Keratinocyte (primary cell): ENCODE data around the gene MPND. TPM values are rescaled to one million over a fixed set of nuclear protein-coding genes. Genes with fewer than 3 reads are reported as not detected.

ENCODE experiments used
- DNase-seq: peaks from one replicate; pipeline ENCODE4 v3.0.0-alpha.2; 2011; ENCODE audit warnings: low read depth, missing footprints, low spot score
- FAIRE-seq: peaks from 2 replicates; lab custom pipeline; 2011; peaks lifted over from hg19 to GRCh38; lab: Jason Lieb, UNC
- H2AFZ ChIP-seq: 2 replicates; pipeline ENCODE4 v1.6.0; 2012; ENCODE audit warnings: low read length, control low read depth, inconsistent platforms; ENCODE audit not compliant: control insufficient read depth
- H3K27ac ChIP-seq: 2 replicates; pipeline ENCODE4 v1.5.1; 2011; ENCODE audit warnings: low read length; ENCODE audit not compliant: control insufficient read depth, insufficient read depth
- H3K27me3 ChIP-seq: 3 replicates; pipeline ENCODE4 v1.6.0; 2011; ENCODE audit warnings: low read length; ENCODE audit not compliant: control insufficient read depth, insufficient read depth; ENCODE audit errors: extremely low read depth
- H3K36me3 ChIP-seq, 2 experiments: 2 replicates in 1 of 2; 3 replicates in 1 of 2; pipeline ENCODE4 v1.5.1; 2011; ENCODE audit warnings: low read length in 2 of 2, mild to moderate bottlenecking in 1 of 2; ENCODE audit not compliant: control insufficient read depth in 2 of 2, insufficient read depth in 2 of 2; ENCODE audit errors: extremely low read depth in 1 of 2
- H3K4me1 ChIP-seq: 3 replicates; pipeline ENCODE4 v1.5.1; 2011; ENCODE audit warnings: low read length; ENCODE audit not compliant: control insufficient read depth, insufficient read depth; ENCODE audit errors: extremely low read depth
- H3K4me2 ChIP-seq: 3 replicates; pipeline ENCODE4 v1.6.0; 2011; ENCODE audit warnings: low read depth, low read length; ENCODE audit not compliant: control insufficient read depth, insufficient read depth; ENCODE audit errors: extremely low read depth
- H3K4me3 ChIP-seq, 3 experiments: fragments of 200-600 bp in 1 of 3; sonication (generic) in 1 of 3; 2 replicates in 2 of 3; 3 replicates in 1 of 3; pipeline ENCODE4 v1.5.1; 2011 to 2016; ENCODE audit warnings: low read length in 3 of 3, mild to moderate bottlenecking in 3 of 3, control low read depth in 2 of 3, inconsistent platforms in 1 of 3, low read depth in 1 of 3, mixed read lengths in 1 of 3, mixed run types in 1 of 3, moderate library complexity in 1 of 3; ENCODE audit not compliant: control insufficient read depth in 2 of 3, insufficient read depth in 2 of 3; ENCODE audit errors: extremely low read depth in 1 of 3
- H3K79me2 ChIP-seq: 2 replicates; pipeline ENCODE4 v1.6.0; 2012; ENCODE audit warnings: low read length; ENCODE audit not compliant: control insufficient read depth, insufficient read depth
- H3K9ac ChIP-seq: 3 replicates; pipeline ENCODE4 v1.6.0; 2011; ENCODE audit warnings: low read length; ENCODE audit not compliant: control insufficient read depth, insufficient read depth; ENCODE audit errors: extremely low read depth
- H3K9me1 ChIP-seq: 3 replicates; pipeline ENCODE4 v1.6.0; 2011; ENCODE audit warnings: low read length; ENCODE audit not compliant: control insufficient read depth, insufficient read depth; ENCODE audit errors: extremely low read depth
- H3K9me3 ChIP-seq: 2 replicates; pipeline ENCODE4 v1.5.1; 2012; ENCODE audit warnings: low read depth, low read length; ENCODE audit not compliant: control insufficient read depth
- H4K20me1 ChIP-seq: 3 replicates; pipeline ENCODE4 v1.6.0; 2011; ENCODE audit warnings: low read length; ENCODE audit not compliant: control insufficient read depth, insufficient read depth; ENCODE audit errors: extremely low read depth
- CTCF ChIP-seq, 3 experiments: IDR thresholded peaks in 1 of 3; conservative IDR thresholded peaks in 1 of 3; optimal IDR thresholded peaks in 1 of 3; 2 replicates in 2 of 3; 3 replicates in 1 of 3; pipeline versions ENCODE3 to v1.5.1; 2011; ENCODE audit warnings: low read length in 3 of 3, mild to moderate bottlenecking in 3 of 3, moderate library complexity in 2 of 3, control low read depth in 1 of 3, inconsistent platforms in 1 of 3; ENCODE audit not compliant: insufficient read depth in 2 of 3; ENCODE audit errors: extremely low read depth in 1 of 3
- EZH2 ChIP-seq: IDR thresholded peaks from one replicate; pipeline ENCODE4 v1.6.1; 2012; ENCODE audit warnings: inconsistent platforms, mild to moderate bottlenecking, low read length, moderate library complexity
- dilution Hi-C: fragments of 300-500 bp; cut with MboI; formaldehyde crosslinking; loops from one replicate; pipeline ENCODE4 v1.7.0; 2020; ENCODE audit warnings: low sequenced_read_pairs; ENCODE audit not compliant: extremely low pct_ligation_motif_present
- polyA plus RNA-seq, 5 experiments: library from polyadenylated mRNA; depleted of rRNA in 3 of 5; stranded (reverse) in 3 of 5; stranded (forward) in 1 of 5; unstranded in 1 of 5; fragments of >200 nt; gene quantifications; 1 replicate in 1 of 5; 2 replicates in 3 of 5; 3 replicates in 1 of 5; pipeline versions ENCODE4 v1.2.1 to v1.2.3, GENCODE V29; 2011 to 2012; ENCODE audit warnings: missing spikeins in 2 of 5, low read depth in 1 of 5, low replicate concordance in 1 of 5

MPND gene
- polyA plus RNA-seq, 1 donor (not counting 4 experiments of a cell fraction or from before 2014, with no cell fraction given), result 4.2 TPM

- no peaks in the 10 kb centered on the region for H3K27me3 ChIP-seq
- no peak overlapping the region for H2AFZ ChIP-seq
- no peak overlapping the region for H3K4me2 ChIP-seq
- peaks cover 6% of the 10 kb centered on the region for H4K20me1 ChIP-seq
- no peaks in the 10 kb centered on the region for H3K9me3 ChIP-seq
- H3K36me3 ChIP-seq, result peaks cover 13 to 18% of the 10 kb centered on the region in 2 experiments
- DNase-seq (no peak), FAIRE-seq (no peak)
- peaks cover 29% of the 10 kb centered on the region for H3K4me1 ChIP-seq
- no peak for TF ChIP-seq CTCF (optimal IDR thresholded peaks at IDR 0.05 in 1 of 3, IDR thresholded peaks at IDR 0.05 in 1 of 3, conservative IDR thresholded peaks at IDR 0.05 in 1 of 3; ENCODE audit: extremely low read depth in 1 of 3, insufficient read depth in 2 of 3, low read length in 3 of 3)
- no peak for TF ChIP-seq EZH2
- dilution Hi-C loops, result no loop called here
- no peak overlapping the region for H3K9ac ChIP-seq
- peaks cover 87% of the 10 kb centered on the region for H3K79me2 ChIP-seq
- H3K4me3 ChIP-seq, result no peak overlapping the region
- H3K9me1 ChIP-seq, result peaks cover 2% of the 10 kb centered on the region
- H3K27ac ChIP-seq, result no peak overlapping the region
These were observed 42.9 kb downstream of the MPND start for GRCh38 chr19:4386041-4386782.

GRCh38 chr19:4388337-4389063 is 45.1 kb downstream of the MPND start:
- Histone ChIP-seq H3K9ac (no peak overlapping the region), H3K27me3 (no peaks in the 10 kb centered on the region), H3K36me3 (peaks cover 8 to 16% of the 10 kb centered on the region in 2 experiments), H3K4me3 (no peak overlapping the region), H3K4me2 (no peak overlapping the region), H3K9me3 (no peaks in the 10 kb centered on the region), H3K4me1 (peaks cover 34% of the 10 kb centered on the region), H2AFZ (no peak overlapping the region), H3K27ac (no peak overlapping the region), H4K20me1 (peaks cover 13% of the 10 kb centered on the region), H3K9me1 (peaks cover 2% of the 10 kb centered on the region), H3K79me2 (peaks cover 95% of the 10 kb centered on the region)
- FAIRE-seq, result no peak
- DNase-seq, result no peak
- dilution Hi-C loops, result no loop called here
- TF ChIP-seq CTCF (optimal IDR thresholded peaks at IDR 0.05 in 1 of 3, IDR thresholded peaks at IDR 0.05 in 1 of 3, conservative IDR thresholded peaks at IDR 0.05 in 1 of 3; ENCODE audit: extremely low read depth in 1 of 3, insufficient read depth in 2 of 3, low read length in 3 of 3) (no peak), EZH2 (no peak)
